HepG2 (cell line): ENCODE data around the gene GBX1. TPM values are rescaled to one million over a fixed set of nuclear protein-coding genes. Genes with fewer than 3 reads are reported as not detected.
A peak's percentile ranks its signal among the peaks of the same experiment; 100 is the strongest.

ENCODE experiments used
- ATAC-seq: fragments of 200-7000 bp; cut with Tn5 transposase; 3 replicates; pipeline ENCODE4 v1.9.1; 2020; ENCODE audit warnings: mild to moderate bottlenecking, moderate library complexity
- BruUV-seq: library from RNA; stranded (reverse); fragments of 400-500 nt; replicated peaks from 2 replicates; lab custom pipeline; 2021; lab: Mats Ljungman, UMichigan
- CTCF ChIA-PET: fragments of 300-600 bp; formaldehyde crosslinking; extraction: SDS; loops from one replicate; lab custom pipeline; 2021; ENCODE audit warnings: low total read pairs, inconsistent platforms, low intra/inter-chr PET ratio; lab: Yijun Ruan, JAX
- POLR2A ChIA-PET: fragments of 350-600 bp; sonication (Branson Sonifier 250); formaldehyde crosslinking; loops from one replicate; lab custom pipeline; 2020; ENCODE audit warnings: antibody characterized with exemption, inconsistent platforms; lab: Yijun Ruan, JAX
- DNase-seq: peaks from one replicate; pipeline ENCODE4 v3.0.0-alpha.2; 2015; ENCODE audit warnings: low spot score
- FAIRE-seq: peaks from 3 replicates; lab custom pipeline; 2011; peaks lifted over from hg19 to GRCh38; lab: Jason Lieb, UNC
- H2AFZ ChIP-seq: one replicate; pipeline ENCODE4 v1.6.1; 2011; ENCODE audit warnings: low read length, inconsistent platforms
- H3K27ac ChIP-seq: fragments of 300-600 bp; 3 replicates; pipeline ENCODE4 v1.8.0; 2011; ENCODE audit warnings: mixed run types, mild to moderate bottlenecking, mixed read lengths, low read length, inconsistent platforms; ENCODE audit not compliant: insufficient read depth; ENCODE audit errors: extremely low read length
- H3K27me3 ChIP-seq, 2 experiments: fragments of 200-600 bp in 1 of 2; 2 replicates in 1 of 2; 3 replicates in 1 of 2; pipeline versions ENCODE4 v1.6.0 to v1.8.0; 2011; ENCODE audit warnings: low read length in 2 of 2, mild to moderate bottlenecking in 2 of 2, moderate library complexity in 2 of 2, inconsistent platforms in 1 of 2; ENCODE audit not compliant: insufficient read depth in 2 of 2, control insufficient read depth in 1 of 2
- H3K36me3 ChIP-seq, 2 experiments: fragments of 200-600 bp in 1 of 2; replicated peaks in 1 of 2; 2 replicates in 1 of 2; 3 replicates in 1 of 2; pipeline versions ENCODE4 v1.5.1 to v1.8.0; 2011; ENCODE audit warnings: low read length in 2 of 2, inconsistent platforms in 1 of 2; ENCODE audit not compliant: insufficient read depth in 2 of 2, control insufficient read depth in 1 of 2
- H3K4me1 ChIP-seq: 2 replicates; pipeline ENCODE4 v1.5.1; 2012; ENCODE audit warnings: low read length, inconsistent platforms; ENCODE audit not compliant: insufficient read depth
- H3K4me2 ChIP-seq: 2 replicates; pipeline ENCODE4 v1.6.0; 2011; ENCODE audit warnings: low read depth, low read length, inconsistent platforms
- H3K4me3 ChIP-seq, 3 experiments: fragments of 200-600 bp in 1 of 3; sonication (generic), shearing (Covaris generic) in 1 of 3; replicated peaks in 1 of 3; 2 replicates each; pipeline ENCODE4 v1.5.1; 2011 to 2016; ENCODE audit warnings: low read length in 3 of 3, inconsistent platforms in 2 of 3, low read depth in 2 of 3, mild to moderate bottlenecking in 2 of 3, control low read depth in 1 of 3, mixed read lengths in 1 of 3; ENCODE audit not compliant: insufficient read depth in 1 of 3
- H3K79me2 ChIP-seq: one replicate; pipeline ENCODE4 v1.6.1; 2011; ENCODE audit warnings: low read length, inconsistent platforms; ENCODE audit not compliant: insufficient read depth
- H3K9ac ChIP-seq: 2 replicates; pipeline ENCODE4 v1.6.0; 2011; ENCODE audit warnings: mild to moderate bottlenecking, low read depth, low read length, inconsistent platforms; ENCODE audit not compliant: insufficient read depth
- H3K9me3 ChIP-seq: 2 replicates; pipeline ENCODE4 v1.5.1; 2012; ENCODE audit warnings: mild to moderate bottlenecking, low read length
- H4K20me1 ChIP-seq: 2 replicates; pipeline ENCODE4 v1.6.0; 2011; ENCODE audit warnings: inconsistent platforms, mild to moderate bottlenecking, low read length, moderate library complexity; ENCODE audit not compliant: insufficient read depth
- AGO2 ChIP-seq: fragments of 200-400 bp; formaldehyde crosslinking; optimal IDR thresholded peaks from 2 replicates; pipeline ENCODE3; 2017; ENCODE audit warnings: mild to moderate bottlenecking, low read depth, low read length, moderate library complexity
- MAFF ChIP-seq: IDR thresholded peaks from 2 replicates; pipeline ENCODE4 v1.6.1; 2011; ENCODE audit warnings: low read depth, low read length, improper control_type of control experiment
- MAFK ChIP-seq, 2 experiments: IDR thresholded peaks in 1 of 2; conservative IDR thresholded peaks in 1 of 2; 2 replicates each; pipeline ENCODE4 v1.6.1; 2011; ENCODE audit warnings: improper control_type of control experiment in 2 of 2, low read length in 2 of 2
- YEATS4 ChIP-seq: sonication (generic); formaldehyde crosslinking; IDR thresholded peaks from 2 replicates; pipeline ENCODE4 v1.4.0; 2020; ENCODE audit warnings: missing genetic modification reagents, borderline replicate concordance
- ZMAT5 ChIP-seq: sonication (generic); formaldehyde crosslinking; IDR thresholded peaks from 2 replicates; pipeline ENCODE4 v1.5.0; 2020; ENCODE audit warnings: mild to moderate bottlenecking, low read depth, missing genetic modification reagents, borderline replicate concordance
- WGBS: methylation state at CpG from one replicate; pipeline ENCODE4 v1.1.6; 2017; ENCODE audit warnings: low lambda C conversion rate; 5-methylcytosine and 5-hydroxymethylcytosine counted together
- in situ Hi-C: cut with HindIII; loops from 2 replicates; pipeline ENCODE4 v1.10.0; 2017; ENCODE audit warnings: low pct_unique_long_range_greater_than_20kb; ENCODE audit not compliant: extremely low pct_ligation_motif_present
- intact Hi-C: fragments of 100-400 bp; cut with micrococcal nuclease; formaldehyde crosslinking; loops from one replicate; pipeline ENCODE4 v1.10.0; 2022; ENCODE audit not compliant: unreplicated experiment
- polyA plus RNA-seq, 8 experiments: library from polyadenylated mRNA; depleted of rRNA in 3 of 8; stranded (reverse) in 7 of 8; unstranded in 1 of 8; fragments of >200 nt; fragmentation: Illumina TruSeq in 4 of 8; extraction: Trizol in 4 of 8; gene quantifications; 2 replicates each; pipeline versions ENCODE4 v1.2.1 to v1.2.3, GENCODE V29; 2011 to 2016; ENCODE audit warnings: low read depth in 4 of 8, missing spikeins in 1 of 8, mixed read lengths in 1 of 8; ENCODE audit not compliant: insufficient read depth in 1 of 8
- total RNA-seq, 5 experiments: library from RNA; depleted of rRNA; stranded (reverse); fragments of >200 nt; fragmentation: Illumina TruSeq; extraction: Trizol; gene quantifications; 2 replicates each; pipeline ENCODE4 v1.2.3, GENCODE V29; 2016; ENCODE audit warnings: low read depth in 1 of 5

GBX1 gene
- total and polyA plus RNA-seq, 2 of the 13 experiments (the other 11 are each of a cell fraction or from before 2014, with no cell fraction given) = not detected

GRCh38 chr7:151211155-151211772, 43.8 kb upstream of the GBX1 start:
- CTCF ChIA-PET = no interaction called here
- no peaks in the 10 kb centered on the region for H4K20me1 ChIP-seq
- no peak overlapping the region for H2AFZ ChIP-seq
- ATAC-seq = no peak
- in situ Hi-C loops = no loop called here
- H3K27me3 ChIP-seq = peaks cover 0 to 21% of the 10 kb centered on the region in 2 experiments; a peak in 3 of 5 replicates
- H3K4me2 ChIP-seq = no peak overlapping the region
- TF ChIP-seq MAFK (conservative IDR thresholded peaks at IDR 0.05 in 1 of 2, IDR thresholded peaks at IDR 0.05 in 1 of 2; ENCODE audit: low read length in 2 of 2) (peak; percentile 92 to 97), MAFF (peak; percentile 96), ZMAT5 (CRISPR knock-in tag) (no peak)
- 93% methylated on average over 3 of the region's 3 CpGs for WGBS
- H3K27ac ChIP-seq = no peak overlapping the region
- no peak for FAIRE-seq
- no peak for DNase-seq
- BruUV-seq = no TSS peak
- no peaks in the 10 kb centered on the region for H3K9me3 ChIP-seq
- intact Hi-C loops = no loop called here
- no peaks in the 10 kb centered on the region for H3K79me2 ChIP-seq
- H3K9ac ChIP-seq = no peak overlapping the region
- POLR2A ChIA-PET = no interaction called here
- no peak overlapping the region for H3K4me3 ChIP-seq
- no peaks in the 10 kb centered on the region for H3K4me1 ChIP-seq
- peaks cover 15 to 29% of the 10 kb centered on the region in 2 experiments; a peak in 4 of 5 replicates for H3K36me3 ChIP-seq

- peaks cover 10 to 20% of the 10 kb centered on the region in 2 experiments; a peak in 4 of 5 replicates for H3K36me3 ChIP-seq
- no peaks in the 10 kb centered on the region for H3K9me3 ChIP-seq
- no peak within 1 kb of the TSS for H3K9ac ChIP-seq
- no peaks in the 10 kb centered on the region for H3K4me1 ChIP-seq
- H4K20me1 ChIP-seq = 0 out of 2 replicates have a peak, but pooled peaks cover 3% of the 10 kb centered on the region
- no peak within 1 kb of the TSS for H3K27ac ChIP-seq
- WGBS = 92% methylated on average over 17 of the region's 17 CpGs
- no peak for TF ChIP-seq YEATS4
- TF ChIP-seq AGO2 = peak; percentile 37
- TF ChIP-seq, all 625 proteins: peak for 1
- intact Hi-C loops = no loop called here
- ATAC-seq = no peak
- Histone ChIP-seq H3K27me3 (peaks cover 0 to 31% of the 10 kb centered on the region in 2 experiments; a peak in 3 of 5 replicates), H2AFZ (no peak within 1 kb of the TSS), H3K4me3 (no peak within 1 kb of the TSS), H3K4me2 (no peak within 1 kb of the TSS), H3K79me2 (no peaks in the 10 kb centered on the region)
- no peak for DNase-seq
- FAIRE-seq = no peak
- CTCF ChIA-PET = no interaction called here
- in situ Hi-C loops = no loop called here
- POLR2A ChIA-PET = no interaction called here
- BruUV-seq = no TSS peak
Observed at GRCh38 chr7:151210087-151210854, 42.8 kb upstream of the GBX1 start, which contains the start of gene H2BK1. Gene H2BK1, minus strand, starts transcription at chr7:151210488. Its CDS starts 170 bp downstream, at chr7:151210318.
